Ovary (tissue), 3 donors: ENCODE results near the gene MBL2.

Source experiments
- CTCF ChIP-seq, 3 donors: fragments of 450-650 bp in 2 of 3; fragments of 200-600 bp in 1 of 3; IDR thresholded peaks; one replicate each; pipeline versions ENCODE4 v1.5.1 to v1.8.0; 2016 to 2022; ENCODE audit warnings: antibody characterized with exemption in 3 of 3, mild to moderate bottlenecking in 1 of 3
- EP300 ChIP-seq: sonication (generic); formaldehyde crosslinking; IDR thresholded peaks from one replicate; pipeline ENCODE4 v1.6.1; 2017; ENCODE audit warnings: antibody characterized with exemption
- POLR2A ChIP-seq: fragments of 450-650 bp; IDR thresholded peaks from one replicate; pipeline ENCODE4 v1.6.1; 2017; ENCODE audit warnings: antibody characterized with exemption, mild to moderate bottlenecking, moderate library complexity
- donor health status: DM: no; HTN: no; CAD: no.

GRCh38 chr10:52729271-52730104, 43.1 kb downstream of the MBL2 start:
- TF ChIP-seq CTCF (IDR thresholded peaks at IDR 0.05) (no peak), EP300 (no peak), POLR2A (no peak)
